Measurements from ENCODE around the gene LSM4.

The LSM4 gene

GRCh38 chr19:18286973-18287635 lies 35.8 kb downstream of the LSM4 start:
- no peaks in the 10 kb centered on the region for H3K9me3 Mint-ChIP-seq
- TF ChIP-seq CTCF (IDR thresholded peaks at IDR 0.05; ENCODE audit: unreplicated experiment in 3 of 3): no peak
- H3K4me1 Mint-ChIP-seq: peaks cover 59% of the 10 kb centered on the region
- no peaks in the 10 kb centered on the region for H3K36me3 Mint-ChIP-seq (ENCODE audit: low read depth)
- H3K27me3 Mint-ChIP-seq (ENCODE audit: low read depth): no peaks in the 10 kb centered on the region
- H3K27ac Mint-ChIP-seq: peak overlapping the region; percentile 88 to 91 (median 89)
- H3K4me3 Mint-ChIP-seq: peak overlapping the region; percentile 23 to 50 (median 44)

- peaks cover 47% of the 10 kb centered on the region for H3K4me1 Mint-ChIP-seq
- H3K4me3 Mint-ChIP-seq: peak overlapping the region; percentile 12 to 63 (median 46)
- no peaks in the 10 kb centered on the region for H3K27me3 Mint-ChIP-seq (ENCODE audit: low read depth)
- H3K36me3 Mint-ChIP-seq (ENCODE audit: low read depth): peaks cover under 1% of the 10 kb centered on the region
- TF ChIP-seq CTCF (IDR thresholded peaks at IDR 0.05; ENCODE audit: unreplicated experiment in 3 of 3): no peak
- H3K27ac Mint-ChIP-seq: peak overlapping the region; percentile 91 to 93 (median 93)
- H3K9me3 Mint-ChIP-seq: no peaks in the 10 kb centered on the region
Observed at GRCh38 chr19:18284712-18285360, 38.0 kb downstream of the LSM4 start.

GRCh38 chr19:18283338-18283737 lies 39.5 kb downstream of the LSM4 start:
- no peaks in the 10 kb centered on the region for H3K27me3 Mint-ChIP-seq (ENCODE audit: low read depth)
- peak overlapping the region in 1 of 3 experiments; percentile 93 for H3K27ac Mint-ChIP-seq
- peaks cover 12% of the 10 kb centered on the region for H3K36me3 Mint-ChIP-seq (ENCODE audit: low read depth)
- no peaks in the 10 kb centered on the region for H3K9me3 Mint-ChIP-seq
- peak overlapping the region; percentile 23 to 61 (median 59) for H3K4me3 Mint-ChIP-seq
- peaks cover 48% of the 10 kb centered on the region for H3K4me1 Mint-ChIP-seq
- no peak for TF ChIP-seq CTCF (IDR thresholded peaks at IDR 0.05; ENCODE audit: unreplicated experiment in 3 of 3)

- H3K4me1 Mint-ChIP-seq: peaks cover 44% of the 10 kb centered on the region
- no peaks in the 10 kb centered on the region for H3K27me3 Mint-ChIP-seq (ENCODE audit: low read depth)
- TF ChIP-seq CTCF (IDR thresholded peaks at IDR 0.05; ENCODE audit: unreplicated experiment in 3 of 3): no peak
- H3K9me3 Mint-ChIP-seq: no peaks in the 10 kb centered on the region
- H3K36me3 Mint-ChIP-seq (ENCODE audit: low read depth): peaks cover 16% of the 10 kb centered on the region
- peak overlapping the region; percentile 84 to 88 (median 86) for H3K4me3 Mint-ChIP-seq
- peak overlapping the region; percentile 99 to 100 (median 100) for H3K27ac Mint-ChIP-seq
Observed at GRCh38 chr19:18282788-18283141, 40.1 kb downstream of the LSM4 start.

GRCh38 chr19:18282021-18282787 lies 40.7 kb downstream of the LSM4 start:
- no peaks in the 10 kb centered on the region for H3K9me3 Mint-ChIP-seq
- no peaks in the 10 kb centered on the region for H3K27me3 Mint-ChIP-seq (ENCODE audit: low read depth)
- TF ChIP-seq CTCF (IDR thresholded peaks at IDR 0.05; ENCODE audit: unreplicated experiment in 3 of 3): peak in 1 of 3 experiments; percentile 7
- peaks cover 42% of the 10 kb centered on the region for H3K4me1 Mint-ChIP-seq
- H3K27ac Mint-ChIP-seq: peak overlapping the region; percentile 99 to 100 (median 100)
- peaks cover 20% of the 10 kb centered on the region for H3K36me3 Mint-ChIP-seq (ENCODE audit: low read depth)
- peak overlapping the region; percentile 84 to 88 (median 86) for H3K4me3 Mint-ChIP-seq

Measured in nephron (organoid).